Kidney (tissue), 22 donors: ENCODE measurements around the gene CXCR1. TPM values are rescaled to one million over a fixed set of nuclear protein-coding genes. Genes with fewer than 3 reads are reported as not detected.

Experiments
- DNase-seq, 5 donors: peaks; one replicate each; pipeline ENCODE4 v3.0.0-alpha.2; 2013 to 2020
- FAIRE-seq: peaks from 2 replicates; lab custom pipeline; 2012; peaks lifted over from hg19 to GRCh38; lab: Jason Lieb, UNC
- H3K27ac ChIP-seq, 2 donors: one replicate each; pipeline ENCODE4 v1.7.0; 2013; ENCODE audit warnings: low read depth in 2 of 2, low read length in 2 of 2, inconsistent platforms in 1 of 2
- H3K27me3 ChIP-seq: one replicate; pipeline ENCODE4 v1.7.1; 2013; ENCODE audit warnings: low read length, inconsistent platforms; ENCODE audit not compliant: control insufficient read depth, insufficient read depth
- H3K36me3 ChIP-seq, 3 donors: one replicate each; pipeline versions ENCODE4 v1.7.0 to v1.7.1; 2013; ENCODE audit warnings: low read length in 3 of 3, control low read depth in 1 of 3, inconsistent platforms in 1 of 3; ENCODE audit not compliant: insufficient read depth in 3 of 3, control insufficient read depth in 2 of 3
- H3K4me1 ChIP-seq, 3 donors: one replicate each; pipeline versions ENCODE4 v1.7.0 to v1.7.1; 2013; ENCODE audit warnings: low read length in 3 of 3, inconsistent platforms in 1 of 3, low read depth in 1 of 3; ENCODE audit not compliant: control insufficient read depth in 2 of 3, insufficient read depth in 2 of 3
- H3K4me3 ChIP-seq, 3 donors: one replicate each; pipeline versions ENCODE4 v1.7.0 to v1.8.1; 2013; ENCODE audit warnings: low read length in 3 of 3, control low read depth in 1 of 3, inconsistent platforms in 1 of 3
- H3K9ac ChIP-seq, 3 donors: one replicate each; pipeline versions ENCODE4 v1.7.0 to v1.7.1; 2013; ENCODE audit warnings: low read length in 3 of 3, control low read depth in 1 of 3, inconsistent platforms in 1 of 3
- H3K9me3 ChIP-seq, 3 donors: one replicate each; pipeline versions ENCODE4 v1.7.0 to v1.7.1; 2013; ENCODE audit warnings: low read length in 3 of 3, control low read depth in 1 of 3, inconsistent platforms in 1 of 3; ENCODE audit not compliant: control insufficient read depth in 2 of 3, insufficient read depth in 1 of 3
- intact Hi-C: fragments of 100-400 bp; cut with DNase I; formaldehyde crosslinking; loops from one replicate; pipeline ENCODE4 v1.11.1; 2022
- long read RNA-seq, 10 donors: library from polyadenylated mRNA in 1 of 10; unstranded in 1 of 10; transcript quantifications; one replicate each; pipeline ENCODE4 v2.0.0 and lab custom pipeline, GENCODE V29; 2021 to 2026
- polyA plus RNA-seq: library from polyadenylated mRNA; stranded (reverse); fragments of 350-450 nt; fragmentation: Illumina TruSeq; extraction: RNeasy Lipid Tissue Mini Kit (QIAGEN cat#74804); gene quantifications from one replicate; pipeline ENCODE4 v1.2.3, GENCODE V29; 2014; ENCODE audit warnings: low read depth, low replicate concordance; ENCODE audit not compliant: insufficient read depth
- total RNA-seq: library from RNA; stranded (reverse); fragmentation: NEBNext Ultra II Directional; extraction: Animal tissue kit (Norgen Biotek cat#: 25700); gene quantifications from one replicate; pipeline ENCODE4 v1.2.1, GENCODE V29; 2021
- TF ChIP-seq, protein P1 (sequence below): IDR thresholded peaks from 3 replicates; pipeline ENCODE4 v1.5.1; 2012; ENCODE audit warnings: mild to moderate bottlenecking, moderate library complexity, borderline replicate concordance; ENCODE audit not compliant: insufficient read depth; ENCODE audit errors: extremely low read depth
- donor health status: control.
- donor health status: control.
- donor health status: control.
- donor health status: control.
- donor health status: control.
- donor health status: DM: yes; HTN: yes; CAD: no.
- donor health status: Normal renal cell carcinoma (clear cell type).

Gene CXCR1
- total RNA-seq (0.09 TPM), polyA plus RNA-seq (not detected)
- long read RNA-seq, donor 1: 0 reads
- long read RNA-seq, donor 2: 0 reads
- long read RNA-seq, donor 3: 0 reads
- long read RNA-seq, donor 4: 0 reads
- long read RNA-seq, donor 5: 0 reads
- long read RNA-seq, donor 6: 0 reads
- long read RNA-seq, donor 7: 0 reads
- long read RNA-seq, donor 8: 0 reads
- long read RNA-seq, donor 9: 0 reads
- long read RNA-seq, donor 10: 0 reads

DNA sequence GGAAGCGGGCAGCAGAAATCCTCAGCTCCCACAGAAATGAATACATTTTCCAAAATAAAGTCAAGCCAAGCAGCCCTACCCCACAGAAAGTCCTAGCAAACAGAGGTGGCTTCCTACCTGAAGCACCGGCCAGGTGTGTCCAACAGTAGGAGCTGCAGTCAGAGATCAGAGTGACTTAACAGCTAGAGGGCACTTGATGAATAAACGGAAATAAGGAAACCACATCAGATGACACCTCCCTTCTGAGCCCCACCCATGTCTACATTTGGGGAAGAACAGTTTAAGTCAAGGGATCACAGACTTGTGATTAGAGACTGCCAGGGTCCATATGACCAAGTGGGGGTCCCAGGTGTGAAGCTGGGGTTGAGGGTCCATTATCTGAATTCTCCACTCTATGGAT lies at the start of gene CXCR1:
Gene CXCR1 (minus strand): TSS at position 172 of the 400 bp plus-strand sequence. CDS start 1,751 bp downstream, outside the sequence.
- Histone ChIP-seq H3K36me3 (no peaks in the 10 kb centered on the region), H3K9ac (no peak within 1 kb of the TSS), H3K27me3 (no peaks in the 10 kb centered on the region), H3K4me1 (no peaks in the 10 kb centered on the region), H3K9me3 (no peaks in the 10 kb centered on the region), H3K27ac (no peak within 1 kb of the TSS), H3K4me3 (no peak within 1 kb of the TSS)
- FAIRE-seq: no peak
- DNase-seq: no peak
- intact Hi-C loops: no loop called here
- TF ChIP-seq, protein P1, sequence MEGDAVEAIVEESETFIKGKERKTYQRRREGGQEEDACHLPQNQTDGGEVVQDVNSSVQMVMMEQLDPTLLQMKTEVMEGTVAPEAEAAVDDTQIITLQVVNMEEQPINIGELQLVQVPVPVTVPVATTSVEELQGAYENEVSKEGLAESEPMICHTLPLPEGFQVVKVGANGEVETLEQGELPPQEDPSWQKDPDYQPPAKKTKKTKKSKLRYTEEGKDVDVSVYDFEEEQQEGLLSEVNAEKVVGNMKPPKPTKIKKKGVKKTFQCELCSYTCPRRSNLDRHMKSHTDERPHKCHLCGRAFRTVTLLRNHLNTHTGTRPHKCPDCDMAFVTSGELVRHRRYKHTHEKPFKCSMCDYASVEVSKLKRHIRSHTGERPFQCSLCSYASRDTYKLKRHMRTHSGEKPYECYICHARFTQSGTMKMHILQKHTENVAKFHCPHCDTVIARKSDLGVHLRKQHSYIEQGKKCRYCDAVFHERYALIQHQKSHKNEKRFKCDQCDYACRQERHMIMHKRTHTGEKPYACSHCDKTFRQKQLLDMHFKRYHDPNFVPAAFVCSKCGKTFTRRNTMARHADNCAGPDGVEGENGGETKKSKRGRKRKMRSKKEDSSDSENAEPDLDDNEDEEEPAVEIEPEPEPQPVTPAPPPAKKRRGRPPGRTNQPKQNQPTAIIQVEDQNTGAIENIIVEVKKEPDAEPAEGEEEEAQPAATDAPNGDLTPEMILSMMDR: no peak

DNA sequence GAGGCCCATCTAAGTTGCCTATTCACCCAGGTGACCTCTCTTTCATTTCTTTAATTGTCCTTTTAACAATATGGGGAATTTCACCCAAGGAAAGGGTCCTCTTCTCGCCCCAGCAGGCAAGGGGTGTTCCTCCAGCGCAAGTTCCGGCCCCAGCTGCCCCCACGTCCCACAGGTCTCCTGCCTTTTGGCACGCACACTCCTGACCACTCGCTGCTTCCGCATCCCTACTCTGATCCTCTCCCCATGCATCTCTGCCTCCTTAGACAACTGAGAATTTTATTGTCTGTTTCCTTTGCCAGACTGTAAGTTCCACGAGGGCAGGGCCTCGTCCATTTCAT lies 49.5 kb upstream of the CXCR1 start:
- no peak for FAIRE-seq
- peak overlapping the region; percentile 91 to 93 (median 93) for H3K9ac ChIP-seq
- TF ChIP-seq, protein P1: no peak
- intact Hi-C loops: no loop called here
- peak in 2 of 5 donors; percentile 66 to 73 for DNase-seq
- no peaks in the 10 kb centered on the region for H3K27me3 ChIP-seq
- peaks cover 0 to 6% (median 3%) of the 10 kb centered on the region in 3 donors for H3K4me1 ChIP-seq
- H3K36me3 ChIP-seq: no peaks in the 10 kb centered on the region
- peak overlapping the region; percentile 86 to 98 for H3K27ac ChIP-seq
- peak overlapping the region; percentile 94 to 99 (median 97) for H3K4me3 ChIP-seq
- H3K9me3 ChIP-seq: no peaks in the 10 kb centered on the region

DNA sequence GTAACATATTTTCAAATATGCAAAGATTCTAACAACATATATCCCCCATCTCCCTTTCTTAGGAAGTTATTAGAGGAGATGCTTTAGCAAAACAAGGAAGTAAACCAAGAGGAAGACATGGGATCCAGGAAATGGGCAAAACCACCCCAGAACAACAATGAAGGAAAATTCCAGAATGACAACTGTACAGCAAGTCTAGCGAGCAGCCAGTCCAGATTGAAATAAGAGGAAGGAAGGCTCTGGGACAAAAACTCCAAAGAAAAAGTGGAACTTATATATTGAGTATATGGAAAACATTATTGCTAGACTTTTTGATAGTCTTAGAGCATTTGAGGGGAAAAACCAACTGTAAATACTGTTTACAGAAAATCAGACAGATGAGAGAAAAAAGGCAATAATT lies 47.4 kb upstream of the CXCR1 start:
- FAIRE-seq (no peak), DNase-seq (no peak)
- Histone ChIP-seq H3K27ac (no peak overlapping the region), H3K36me3 (no peaks in the 10 kb centered on the region), H3K27me3 (no peaks in the 10 kb centered on the region), H3K4me1 (peaks cover 0 to 5% (median 3%) of the 10 kb centered on the region in 3 donors), H3K9ac (no peak overlapping the region), H3K9me3 (no peaks in the 10 kb centered on the region), H3K4me3 (no peak overlapping the region)
- TF ChIP-seq, protein P1: no peak
- intact Hi-C loops: no loop called here
